D721Med (cell line): ENCODE measurements around the gene TSHB.

Source experiments
- DNase-seq: peaks from one replicate; pipeline ENCODE4 v3.0.0; 2011; ENCODE audit warnings: low spot score; ENCODE audit not compliant: insufficient read length
- FAIRE-seq: peaks from 2 replicates; lab custom pipeline; 2011; peaks lifted over from hg19 to GRCh38; lab: Jason Lieb, UNC
- TF ChIP-seq, protein P1 (sequence below): IDR thresholded peaks from 2 replicates; pipeline ENCODE4 v1.5.1; 2012; ENCODE audit warnings: mild to moderate bottlenecking, control low read depth; ENCODE audit not compliant: insufficient read depth; ENCODE audit errors: missing control alignments

TSHB gene

DNA sequence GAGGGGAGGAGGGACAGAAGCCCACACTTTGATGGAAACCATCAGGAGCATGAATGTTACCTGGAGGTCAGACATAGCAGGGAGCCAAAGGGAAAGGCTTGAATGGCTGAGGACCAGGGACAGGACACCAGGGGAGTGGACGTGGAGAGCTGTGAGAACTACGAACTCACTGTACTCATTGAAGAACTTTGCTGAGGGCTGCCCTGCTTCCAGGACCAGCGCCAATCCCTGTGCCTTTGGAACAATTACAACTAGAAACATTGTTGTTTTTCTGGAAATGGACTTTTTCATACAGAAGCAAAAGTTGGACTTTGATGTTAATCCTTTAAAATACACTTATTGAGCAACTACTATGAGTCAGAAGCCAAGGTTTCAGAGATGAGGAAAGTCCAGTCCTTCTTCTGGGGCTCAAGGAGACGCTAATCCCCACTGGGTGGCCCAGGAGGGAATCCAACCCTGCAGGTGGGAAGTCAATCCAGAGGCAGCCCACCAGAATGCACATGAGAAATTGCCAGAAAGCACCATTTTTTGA is 46.8 kb downstream of the TSHB start:
- DNase-seq, result no peak
- no peak for FAIRE-seq
- TF ChIP-seq, protein P1, sequence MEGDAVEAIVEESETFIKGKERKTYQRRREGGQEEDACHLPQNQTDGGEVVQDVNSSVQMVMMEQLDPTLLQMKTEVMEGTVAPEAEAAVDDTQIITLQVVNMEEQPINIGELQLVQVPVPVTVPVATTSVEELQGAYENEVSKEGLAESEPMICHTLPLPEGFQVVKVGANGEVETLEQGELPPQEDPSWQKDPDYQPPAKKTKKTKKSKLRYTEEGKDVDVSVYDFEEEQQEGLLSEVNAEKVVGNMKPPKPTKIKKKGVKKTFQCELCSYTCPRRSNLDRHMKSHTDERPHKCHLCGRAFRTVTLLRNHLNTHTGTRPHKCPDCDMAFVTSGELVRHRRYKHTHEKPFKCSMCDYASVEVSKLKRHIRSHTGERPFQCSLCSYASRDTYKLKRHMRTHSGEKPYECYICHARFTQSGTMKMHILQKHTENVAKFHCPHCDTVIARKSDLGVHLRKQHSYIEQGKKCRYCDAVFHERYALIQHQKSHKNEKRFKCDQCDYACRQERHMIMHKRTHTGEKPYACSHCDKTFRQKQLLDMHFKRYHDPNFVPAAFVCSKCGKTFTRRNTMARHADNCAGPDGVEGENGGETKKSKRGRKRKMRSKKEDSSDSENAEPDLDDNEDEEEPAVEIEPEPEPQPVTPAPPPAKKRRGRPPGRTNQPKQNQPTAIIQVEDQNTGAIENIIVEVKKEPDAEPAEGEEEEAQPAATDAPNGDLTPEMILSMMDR, result no peak

DNA sequence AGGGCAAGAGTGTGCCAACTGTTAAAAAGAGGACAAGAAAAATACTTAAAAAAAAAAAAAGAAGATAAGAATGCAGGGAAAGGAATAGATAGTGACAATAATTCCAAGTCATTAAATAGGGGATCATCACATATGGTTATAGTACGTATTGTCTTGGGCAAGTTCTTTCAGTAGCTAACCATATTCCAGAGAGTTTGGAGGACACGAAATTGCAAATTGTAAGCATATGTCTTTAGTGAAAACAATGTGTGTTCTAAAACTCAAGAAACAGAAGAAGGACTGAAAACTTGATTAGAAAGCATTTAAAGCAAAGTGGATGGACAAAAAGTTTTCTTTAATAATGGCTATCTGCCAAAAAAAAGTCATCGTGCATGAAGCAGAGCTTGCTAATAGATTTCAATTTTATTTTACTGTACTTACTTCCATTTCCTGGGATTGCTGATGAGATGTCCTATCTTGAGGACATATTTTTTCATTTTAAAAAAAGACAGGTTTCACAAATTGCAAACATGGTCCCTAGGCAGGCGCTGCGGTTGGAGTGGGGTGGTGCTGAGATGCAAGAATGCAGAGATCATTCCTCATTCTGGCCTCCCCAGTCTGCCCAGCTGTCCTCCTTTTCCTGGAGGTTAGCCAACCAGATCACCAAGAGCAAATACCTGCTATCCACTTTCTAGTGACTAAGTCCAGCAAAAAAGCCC is 47.8 kb downstream of the TSHB start:
- TF ChIP-seq, protein P1, result no peak
- no peak for FAIRE-seq
- no peak for DNase-seq

DNA sequence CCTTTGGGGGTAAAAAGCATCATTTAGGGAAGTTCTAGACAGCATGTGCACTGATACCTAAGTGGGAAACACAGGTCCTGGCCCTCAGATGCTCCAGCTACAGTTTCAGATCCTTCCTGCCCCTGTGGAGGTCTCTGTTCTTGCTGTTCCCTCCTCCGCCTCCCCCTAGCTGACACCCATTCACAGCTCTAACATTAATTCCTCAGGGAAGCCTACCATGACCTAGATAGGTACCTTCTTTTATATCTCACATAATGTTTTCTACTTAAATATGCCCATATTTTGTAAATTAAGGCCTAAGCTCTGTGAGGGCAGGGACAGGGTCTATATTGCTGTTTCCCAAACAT is 48.3 kb downstream of the TSHB start:
- DNase-seq (no peak), FAIRE-seq (no peak)
- TF ChIP-seq, protein P1, result no peak

DNA sequence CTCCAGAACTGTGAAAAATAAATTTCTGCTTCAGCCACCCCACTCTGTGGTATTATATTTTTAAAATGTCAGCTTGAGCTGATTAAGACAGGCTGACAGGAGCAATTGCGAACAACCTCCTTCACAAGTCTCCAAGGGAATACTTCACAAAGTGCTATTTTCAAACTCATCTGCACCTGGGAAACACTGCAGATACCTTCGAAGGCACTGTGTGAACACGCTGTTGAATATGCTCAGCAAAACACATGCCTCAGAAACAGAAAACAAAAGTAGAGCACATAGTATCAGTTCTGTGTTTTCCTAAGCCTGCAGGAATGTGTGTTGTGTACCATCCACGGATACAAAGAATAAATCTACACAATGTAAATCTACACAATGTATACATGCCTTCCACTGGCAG is 49.1 kb downstream of the TSHB start:
- DNase-seq, result no peak
- FAIRE-seq, result no peak
- TF ChIP-seq, protein P1, result no peak

DNA sequence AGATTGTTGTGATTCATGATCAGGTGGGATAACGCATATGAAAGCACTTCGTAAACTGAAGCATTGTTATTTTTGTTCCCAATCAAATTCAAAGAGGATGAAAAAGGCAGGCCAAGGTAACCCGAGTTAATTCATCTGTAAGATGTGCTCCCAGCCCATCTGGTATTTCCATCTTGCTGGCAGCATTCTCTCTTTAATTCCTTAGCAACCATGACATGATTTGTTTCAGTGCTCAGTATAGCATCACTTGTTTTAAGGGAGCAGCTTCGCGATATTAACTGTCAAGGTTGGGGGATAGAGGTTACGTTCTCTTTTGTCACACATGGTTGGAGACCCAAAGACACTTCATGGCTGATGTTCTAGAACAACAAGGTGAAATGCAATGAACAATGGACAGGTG is 53.3 kb downstream of the TSHB start:
- FAIRE-seq, result no peak
- TF ChIP-seq, protein P1, result no peak
- no peak for DNase-seq
